ENCODE measurements around the gene IL7R.

IL7R gene

GRCh38 chr5:35878079-35878478 is 21.4 kb downstream of the IL7R start:
- no peak for TF ChIP-seq CTCF (conservative IDR thresholded peaks at IDR 0.05)
- no peak overlapping the region for H3K27ac ChIP-seq

GRCh38 chr5:35879096-35879495 is 22.4 kb downstream of the IL7R start:
- TF ChIP-seq CTCF (conservative IDR thresholded peaks at IDR 0.05) = no peak
- no peak overlapping the region for H3K27ac ChIP-seq

- no peak for TF ChIP-seq CTCF (conservative IDR thresholded peaks at IDR 0.05)
- H3K27ac ChIP-seq = no peak overlapping the region
These were observed 23.0 kb downstream of the IL7R start for GRCh38 chr5:35879649-35880048.

GRCh38 chr5:35880156-35880555 is 23.5 kb downstream of the IL7R start:
- no peak for TF ChIP-seq CTCF (conservative IDR thresholded peaks at IDR 0.05)
- no peak overlapping the region for H3K27ac ChIP-seq

- no peak for TF ChIP-seq CTCF (conservative IDR thresholded peaks at IDR 0.05)
- H3K27ac ChIP-seq = no peak overlapping the region
These were observed 25.1 kb downstream of the IL7R start for GRCh38 chr5:35881758-35882157.

GRCh38 chr5:35884191-35884769 is 27.6 kb downstream of the IL7R start:
- H3K27ac ChIP-seq = no peak overlapping the region
- TF ChIP-seq CTCF (conservative IDR thresholded peaks at IDR 0.05) = no peak

GRCh38 chr5:35884773-35885172 is 28.1 kb downstream of the IL7R start:
- H3K27ac ChIP-seq = no peak overlapping the region

More at GRCh38 chr5:35884773-35885172, 28.1 kb downstream of the IL7R start:
- TF ChIP-seq CTCF (conservative IDR thresholded peaks at IDR 0.05) = no peak
